Activated naive CD8-positive, alpha-beta T cell treated with anti-CD3 and anti-CD28 coated beads for 36 hours (primary cell): Measurements from ENCODE around the gene PSMD2. TPM values are rescaled to one million over a fixed set of nuclear protein-coding genes. Genes with fewer than 3 reads are reported as not detected.
"Not testable (repeated sequence)": the region's sequence is repeated elsewhere in the genome, so short reads cannot be mapped to it uniquely, and the experiment has no call there.

Experiments
- DNase-seq: peaks from one replicate; pipeline ENCODE4 v3.0.0; 2021
- H3K27ac Mint-ChIP-seq: one replicate; pipeline ENCODE4 v1.8.0; 2022; ENCODE audit warnings: mild to moderate bottlenecking, moderate library complexity, mixed read lengths
- H3K27me3 Mint-ChIP-seq: one replicate; pipeline ENCODE4 v1.8.0; 2022; ENCODE audit warnings: mild to moderate bottlenecking, mixed read lengths
- H3K36me3 Mint-ChIP-seq: one replicate; pipeline ENCODE4 v1.8.0; 2021; ENCODE audit warnings: mild to moderate bottlenecking, mixed read lengths
- H3K4me1 Mint-ChIP-seq: one replicate; pipeline ENCODE4 v1.8.0; 2021; ENCODE audit warnings: mixed read lengths
- H3K4me3 Mint-ChIP-seq: one replicate; pipeline ENCODE4 v1.8.0; 2022; ENCODE audit warnings: mild to moderate bottlenecking, moderate library complexity, mixed read lengths
- H3K9me3 Mint-ChIP-seq: one replicate; pipeline ENCODE4 v1.8.0; 2022; ENCODE audit warnings: mixed read lengths
- total RNA-seq, 2 experiments: library from RNA; stranded (reverse); gene quantifications; one replicate each; pipeline ENCODE4 v1.2.3, GENCODE V29; 2021

Gene PSMD2
- total RNA-seq, 2 experiments from 2014 or later = 257 to 282 TPM

GRCh38 chr3:184336547-184337398 lies 37.7 kb downstream of the PSMD2 start:
- Mint-ChIP-seq H3K9me3 (no peaks in the 10 kb centered on the region), H3K27me3 (no peaks in the 10 kb centered on the region), H3K4me1 (peaks cover 48% of the 10 kb centered on the region), H3K27ac (peak overlapping the region; percentile 71), H3K4me3 (peak overlapping the region; percentile 80), H3K36me3 (peaks cover 28% of the 10 kb centered on the region)
- DNase-seq = no peak

- peak within 1 kb of the TSS; percentile 80 for H3K4me3 Mint-ChIP-seq
- no peaks in the 10 kb centered on the region for H3K9me3 Mint-ChIP-seq
- peaks cover 22% of the 10 kb centered on the region for H3K36me3 Mint-ChIP-seq
- no peak for DNase-seq
- H3K27ac Mint-ChIP-seq = peak within 1 kb of the TSS; percentile 71
- no peaks in the 10 kb centered on the region for H3K27me3 Mint-ChIP-seq
- H3K4me1 Mint-ChIP-seq = peaks cover 45% of the 10 kb centered on the region
Measured at GRCh38 chr3:184337399-184337714, 38.3 kb downstream of the PSMD2 start, which contains the start of gene FAM131A. Gene FAM131A (plus strand): TSS chr3:184337600. CDS start chr3:184337631, 31 bp downstream.

GRCh38 chr3:184337981-184338380 lies 38.9 kb downstream of the PSMD2 start:
- no peak for DNase-seq
- Mint-ChIP-seq H3K36me3 (peaks cover 16% of the 10 kb centered on the region), H3K27me3 (no peaks in the 10 kb centered on the region), H3K4me3 (no peak overlapping the region), H3K9me3 (no peaks in the 10 kb centered on the region), H3K27ac (no peak overlapping the region), H3K4me1 (peaks cover 39% of the 10 kb centered on the region)

GRCh38 chr3:184338511-184338945 lies 39.5 kb downstream of the PSMD2 start:
- peaks cover 34% of the 10 kb centered on the region for H3K4me1 Mint-ChIP-seq
- no peaks in the 10 kb centered on the region for H3K9me3 Mint-ChIP-seq
- H3K4me3 Mint-ChIP-seq = no peak overlapping the region
- no peak overlapping the region for H3K27ac Mint-ChIP-seq
- no peaks in the 10 kb centered on the region for H3K27me3 Mint-ChIP-seq
- H3K36me3 Mint-ChIP-seq = peaks cover 12% of the 10 kb centered on the region
- peak; percentile 20 for DNase-seq

- no peaks in the 10 kb centered on the region for H3K9me3 Mint-ChIP-seq
- no peak overlapping the region for H3K4me3 Mint-ChIP-seq
- H3K27ac Mint-ChIP-seq = no peak overlapping the region
- H3K27me3 Mint-ChIP-seq = no peaks in the 10 kb centered on the region
- no peak for DNase-seq
- peaks cover 29% of the 10 kb centered on the region for H3K4me1 Mint-ChIP-seq
- H3K36me3 Mint-ChIP-seq = peaks cover 9% of the 10 kb centered on the region
Measured at GRCh38 chr3:184339001-184339400, 40.0 kb downstream of the PSMD2 start.

GRCh38 chr3:184339451-184340135 lies 40.6 kb downstream of the PSMD2 start:
- H3K36me3 Mint-ChIP-seq, DNase-seq, H3K9me3 Mint-ChIP-seq, H3K4me3 Mint-ChIP-seq, H3K27ac Mint-ChIP-seq, H3K27me3 Mint-ChIP-seq: not testable (repeated sequence)
- H3K4me1 Mint-ChIP-seq = peaks cover 23% of the 10 kb centered on the region

GRCh38 chr3:184341925-184342324 lies 42.9 kb downstream of the PSMD2 start:
- Mint-ChIP-seq H3K27ac (no peak overlapping the region), H3K4me3 (no peak overlapping the region), H3K36me3 (no peaks in the 10 kb centered on the region), H3K4me1 (peaks cover 9% of the 10 kb centered on the region), H3K27me3 (no peaks in the 10 kb centered on the region), H3K9me3 (no peaks in the 10 kb centered on the region)
- DNase-seq = no peak

- Mint-ChIP-seq H3K9me3 (no peaks in the 10 kb centered on the region), H3K36me3 (no peaks in the 10 kb centered on the region), H3K4me3 (no peak overlapping the region)
Measured at GRCh38 chr3:184343200-184343876, 44.3 kb downstream of the PSMD2 start.

GRCh38 chr3:184344579-184345316 lies 45.7 kb downstream of the PSMD2 start:
- no peak for DNase-seq
- Mint-ChIP-seq H3K36me3 (no peaks in the 10 kb centered on the region), H3K9me3 (no peaks in the 10 kb centered on the region), H3K27me3 (no peaks in the 10 kb centered on the region), H3K4me3 (no peak overlapping the region), H3K4me1 (peaks cover 6% of the 10 kb centered on the region), H3K27ac (no peak overlapping the region)

More at GRCh38 chr3:184343200-184343876, 44.3 kb downstream of the PSMD2 start:
- H3K27me3 Mint-ChIP-seq = no peaks in the 10 kb centered on the region
- H3K4me1 Mint-ChIP-seq = peaks cover 6% of the 10 kb centered on the region
- no peak overlapping the region for H3K27ac Mint-ChIP-seq
- no peak for DNase-seq

- Mint-ChIP-seq H3K9me3 (no peaks in the 10 kb centered on the region), H3K27me3 (no peaks in the 10 kb centered on the region), H3K4me1 (peaks cover 5% of the 10 kb centered on the region), H3K27ac (no peak overlapping the region), H3K4me3 (no peak overlapping the region), H3K36me3 (no peaks in the 10 kb centered on the region)
- no peak for DNase-seq
Measured at GRCh38 chr3:184345317-184346144, 46.5 kb downstream of the PSMD2 start.

- Mint-ChIP-seq H3K4me3 (no peak overlapping the region), H3K36me3 (no peaks in the 10 kb centered on the region), H3K27me3 (no peaks in the 10 kb centered on the region), H3K27ac (no peak overlapping the region), H3K9me3 (no peaks in the 10 kb centered on the region), H3K4me1 (no peaks in the 10 kb centered on the region)
- DNase-seq = no peak
Measured at GRCh38 chr3:184346480-184347190, 47.6 kb downstream of the PSMD2 start.

- no peaks in the 10 kb centered on the region for H3K4me1 Mint-ChIP-seq
Measured at GRCh38 chr3:184347321-184348056, 48.4 kb downstream of the PSMD2 start.

GRCh38 chr3:184348057-184348382 lies 49.0 kb downstream of the PSMD2 start:
- no peak overlapping the region for H3K4me3 Mint-ChIP-seq
- no peaks in the 10 kb centered on the region for H3K27me3 Mint-ChIP-seq
- H3K4me1 Mint-ChIP-seq = no peaks in the 10 kb centered on the region
- no peaks in the 10 kb centered on the region for H3K9me3 Mint-ChIP-seq
- no peak for DNase-seq
- no peak overlapping the region for H3K27ac Mint-ChIP-seq
- no peaks in the 10 kb centered on the region for H3K36me3 Mint-ChIP-seq

More at GRCh38 chr3:184347321-184348056, 48.4 kb downstream of the PSMD2 start:
- Mint-ChIP-seq H3K27me3 (no peaks in the 10 kb centered on the region), H3K9me3 (no peaks in the 10 kb centered on the region), H3K27ac (no peak overlapping the region), H3K36me3 (no peaks in the 10 kb centered on the region), H3K4me3 (no peak overlapping the region)
- no peak for DNase-seq
